GM12875 (cell line): Measurements from ENCODE around the gene SMOC1.

Experiments
- H3K4me3 ChIP-seq: one replicate; pipeline ENCODE4 v1.5.1; 2011; ENCODE audit warnings: low read depth, low read length, control low read depth
- CTCF ChIP-seq: IDR thresholded peaks from 2 replicates; pipeline ENCODE4 v1.5.1; 2011; ENCODE audit warnings: low read depth, mild to moderate bottlenecking, control low read depth, inconsistent platforms, low read length, moderate library complexity, borderline replicate concordance; ENCODE audit not compliant: insufficient read depth

SMOC1 gene

DNA sequence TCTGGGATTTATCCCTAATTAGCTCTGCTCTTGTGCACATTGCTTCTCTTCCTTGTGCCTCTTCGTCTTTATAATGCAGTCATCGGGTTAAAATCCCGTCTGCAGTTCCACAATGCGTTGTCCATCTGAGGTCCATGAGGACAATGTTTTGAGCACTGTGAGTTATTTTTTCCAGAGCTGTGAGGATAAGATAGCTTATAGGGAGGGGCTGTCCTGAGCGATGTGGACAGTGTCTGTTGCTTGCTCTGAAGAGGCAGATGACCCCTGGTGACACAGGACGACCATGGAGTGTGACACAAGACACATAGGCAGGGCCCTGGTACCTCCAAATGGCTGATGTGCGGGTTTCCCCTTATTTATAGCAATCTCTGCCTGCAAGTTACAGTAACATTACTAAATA, 132.5 kb downstream of the SMOC1 start:
- H3K4me3 ChIP-seq, result no peak overlapping the region
- no peak for TF ChIP-seq CTCF

- peak; percentile 91 for TF ChIP-seq CTCF
- no peak overlapping the region for H3K4me3 ChIP-seq
Observed at GRCh38 chr14:70013271-70013873, 134.2 kb downstream of the SMOC1 start.

DNA sequence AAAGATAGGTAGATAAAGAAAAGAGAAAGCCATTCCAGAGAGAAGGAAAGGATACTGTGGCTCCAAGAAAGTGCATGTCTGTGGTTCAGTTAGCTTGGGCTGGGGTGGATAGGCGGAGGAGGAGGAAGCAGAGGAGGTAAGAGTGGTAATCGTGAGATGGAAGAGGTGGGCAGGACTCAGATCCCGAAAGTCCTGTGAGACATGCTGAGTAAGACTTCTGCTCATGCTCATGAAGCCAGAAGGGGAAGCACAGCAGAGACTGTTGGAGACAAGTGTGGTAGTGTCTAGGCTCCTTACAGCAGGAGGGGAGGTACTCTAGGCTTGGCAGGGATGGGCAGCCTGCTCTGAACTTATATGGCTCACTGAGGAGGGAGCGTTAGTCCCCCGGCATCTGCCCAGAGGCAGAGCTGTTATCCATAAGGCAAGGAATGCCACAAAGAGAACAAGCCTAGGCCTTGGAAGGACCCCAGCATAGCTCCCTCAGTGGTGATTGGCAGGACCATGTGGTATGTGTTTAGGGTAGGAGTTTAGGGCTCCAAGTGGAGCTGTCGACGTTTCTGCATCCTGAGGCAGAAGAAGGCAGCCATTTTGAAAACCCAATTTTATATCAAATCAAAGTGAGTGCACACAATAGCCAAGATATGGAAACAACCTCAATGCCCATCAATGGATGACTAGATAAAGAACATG, 135.3 kb downstream of the SMOC1 start:
- no peak for TF ChIP-seq CTCF
- no peak overlapping the region for H3K4me3 ChIP-seq

GRCh38 chr14:70018230-70018629, 139.0 kb downstream of the SMOC1 start:
- H3K4me3 ChIP-seq, result no peak overlapping the region
- no peak for TF ChIP-seq CTCF

- no peak overlapping the region for H3K4me3 ChIP-seq
- no peak for TF ChIP-seq CTCF
Observed at GRCh38 chr14:70018713-70019211, 139.5 kb downstream of the SMOC1 start.

DNA sequence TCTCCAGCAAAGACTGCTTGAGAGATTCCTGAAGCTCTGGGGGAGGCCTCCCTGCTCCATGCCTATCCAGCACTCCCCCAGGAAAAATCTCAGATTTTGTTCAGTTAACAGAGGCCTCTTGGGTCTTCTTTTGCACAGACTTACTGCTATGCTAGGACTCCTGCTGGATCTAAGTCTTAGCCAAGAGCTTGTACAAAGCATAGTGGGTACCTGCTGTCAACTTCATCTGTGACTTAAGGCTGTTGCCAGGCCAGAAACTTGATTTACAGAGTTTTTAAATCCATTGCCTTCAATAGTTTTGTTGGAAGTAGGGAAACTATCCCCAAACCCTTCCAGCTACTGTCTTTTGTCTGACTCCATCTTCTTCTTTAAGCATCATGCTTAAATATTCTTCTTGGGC, 140.5 kb downstream of the SMOC1 start:
- H3K4me3 ChIP-seq, result no peak overlapping the region
- no peak for TF ChIP-seq CTCF

DNA sequence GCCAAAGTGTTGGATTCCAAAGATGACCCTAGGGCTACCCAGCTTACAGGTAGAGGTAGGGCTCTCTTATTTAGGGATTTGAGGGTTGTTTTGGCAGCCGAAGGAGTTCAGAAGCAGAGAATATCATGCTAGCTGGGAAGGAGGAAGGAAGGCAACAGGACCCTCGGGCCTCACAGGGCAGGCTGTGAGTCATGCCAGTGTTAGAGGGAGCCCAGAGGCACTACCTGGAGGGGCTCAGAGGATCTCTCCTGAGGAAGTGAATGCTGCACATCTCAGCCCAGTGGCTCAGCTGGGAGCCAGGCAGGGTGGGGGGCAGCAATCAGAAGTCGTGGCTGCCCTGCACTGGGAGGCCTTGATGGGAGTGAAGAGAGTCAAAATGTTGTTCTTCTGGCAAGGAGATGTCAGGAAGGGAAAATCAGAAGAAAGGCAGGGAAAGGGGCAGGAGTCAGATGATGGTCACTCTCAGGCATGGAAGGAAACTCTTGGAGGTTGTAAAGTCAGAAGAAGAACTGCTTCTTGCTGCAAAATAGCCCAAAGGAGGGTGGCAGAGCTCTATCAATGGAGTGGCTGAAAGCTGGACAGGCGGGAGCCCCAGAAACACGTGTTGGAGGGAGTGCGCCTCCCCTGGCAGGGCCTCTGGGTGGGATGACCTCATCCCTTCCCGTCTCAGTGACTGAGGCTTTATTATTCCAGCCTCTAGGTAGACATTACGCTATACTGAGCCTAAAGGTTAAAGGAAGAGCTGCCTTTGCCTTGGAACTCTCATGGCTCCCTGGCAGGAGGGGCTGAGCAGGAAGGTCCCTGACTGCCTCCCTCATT, 141.3 kb downstream of the SMOC1 start:
- H3K4me3 ChIP-seq, result no peak overlapping the region
- TF ChIP-seq CTCF, result no peak
